ENCODE measurements around the gene COL23A1. TPM values are rescaled to one million over a fixed set of nuclear protein-coding genes. Genes with fewer than 3 reads are reported as not detected.
"Not testable (repeated sequence)": the region's sequence is repeated elsewhere in the genome, so short reads cannot be mapped to it uniquely, and the experiment has no call there.

Gene COL23A1
- total RNA-seq, 2 experiments from 2014 or later, result 0.21 to 0.22 TPM

DNA sequence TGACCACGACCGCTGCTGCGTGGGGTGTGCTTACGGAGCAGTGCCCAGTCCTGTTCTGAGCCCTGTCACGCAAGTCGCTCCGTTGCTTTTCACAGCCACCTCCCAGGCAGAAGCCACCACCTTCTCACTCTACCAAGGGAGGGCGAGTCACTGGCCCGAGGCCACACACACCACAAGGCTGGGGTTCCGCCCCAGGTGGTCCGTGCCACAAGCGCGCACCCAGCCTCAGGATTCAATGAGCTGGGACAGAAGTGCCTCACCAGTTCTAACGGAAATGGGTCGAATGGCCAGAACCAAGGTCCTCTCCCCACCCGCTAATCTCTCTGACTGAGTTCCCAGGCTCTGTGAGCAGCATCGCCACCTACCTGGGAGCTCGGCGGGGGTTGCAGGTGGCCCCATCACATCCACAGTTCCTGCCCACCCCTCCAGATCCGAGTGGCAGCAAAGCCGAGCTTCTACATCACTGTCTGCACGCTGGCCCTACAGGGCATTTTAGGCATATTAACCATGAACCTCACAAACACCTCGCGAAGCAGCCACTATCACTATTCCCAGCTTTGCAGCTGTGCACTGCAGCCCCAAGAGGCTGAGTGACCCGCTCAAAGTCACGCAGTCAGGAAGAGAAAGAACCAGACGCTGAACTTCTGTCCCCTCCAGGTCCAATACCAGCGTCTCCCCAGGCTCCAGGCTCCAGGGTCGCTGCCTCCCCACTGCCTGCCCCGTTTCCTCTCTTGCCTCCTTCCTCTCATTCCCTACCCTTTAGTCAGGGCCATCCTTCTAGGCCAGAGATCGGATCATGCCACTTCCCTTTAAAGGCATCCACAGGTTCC lies 265.5 kb downstream of the COL23A1 start:
- H3K36me3 Mint-ChIP-seq, result no peaks in the 10 kb centered on the region
- no peaks in the 10 kb centered on the region for H3K27me3 Mint-ChIP-seq
- no peaks in the 10 kb centered on the region for H3K4me1 Mint-ChIP-seq
- no peak for DNase-seq
- no peak overlapping the region for H3K27ac Mint-ChIP-seq
- no peak overlapping the region for H3K4me3 Mint-ChIP-seq
- H3K9me3 Mint-ChIP-seq, result no peaks in the 10 kb centered on the region

DNA sequence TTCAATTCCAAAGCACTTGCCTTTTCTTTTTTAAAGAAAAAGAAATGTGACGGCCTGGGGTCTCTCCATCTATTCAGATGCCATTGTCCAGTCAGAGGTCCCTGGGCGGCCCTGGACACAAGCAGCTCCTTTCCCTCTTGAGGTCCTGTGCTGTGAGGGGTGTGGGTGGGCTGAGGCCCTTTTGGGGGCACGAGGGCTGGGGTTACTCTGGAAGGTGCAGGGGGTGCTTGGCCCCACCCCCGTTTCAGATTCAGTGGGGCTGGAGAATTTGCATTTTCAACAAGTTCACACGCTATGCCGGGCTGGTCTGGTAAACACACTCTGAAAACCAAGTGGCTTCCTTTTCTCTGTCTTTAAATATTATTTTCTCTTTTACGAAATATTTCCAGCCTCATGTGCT lies 266.2 kb downstream of the COL23A1 start:
- Mint-ChIP-seq H3K4me1 (no peaks in the 10 kb centered on the region), H3K27ac (no peak overlapping the region), H3K27me3 (no peaks in the 10 kb centered on the region), H3K36me3 (no peaks in the 10 kb centered on the region), H3K4me3 (no peak overlapping the region), H3K9me3 (no peaks in the 10 kb centered on the region)
- no peak for DNase-seq

DNA sequence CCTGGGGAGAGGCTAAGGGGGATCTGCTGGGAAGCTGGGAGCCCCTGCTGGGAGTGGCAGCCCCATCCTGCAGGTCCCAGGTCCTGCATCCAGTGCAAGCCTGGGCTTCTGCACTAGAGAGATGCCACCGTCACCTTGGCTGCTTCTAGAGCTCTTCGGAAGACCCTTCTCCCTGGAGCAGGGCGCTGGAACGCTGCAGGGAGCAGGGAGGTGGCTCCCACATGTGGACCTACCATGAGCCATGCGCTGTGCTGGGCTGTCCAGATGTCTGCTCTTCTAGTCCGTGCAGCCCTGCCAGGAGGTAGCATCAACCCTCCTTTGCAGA lies 266.7 kb downstream of the COL23A1 start:
- DNase-seq, result no peak
- Mint-ChIP-seq H3K4me1 (no peaks in the 10 kb centered on the region), H3K27ac (no peak overlapping the region), H3K36me3 (no peaks in the 10 kb centered on the region), H3K27me3 (no peaks in the 10 kb centered on the region), H3K4me3 (no peak overlapping the region), H3K9me3 (no peaks in the 10 kb centered on the region)

GRCh38 chr5:178322736-178323540 lies 267.3 kb downstream of the COL23A1 start:
- no peaks in the 10 kb centered on the region for H3K4me1 Mint-ChIP-seq
- H3K27me3 Mint-ChIP-seq, result no peaks in the 10 kb centered on the region
- no peak overlapping the region for H3K4me3 Mint-ChIP-seq
- no peak for DNase-seq
- H3K36me3 Mint-ChIP-seq, result no peaks in the 10 kb centered on the region
- H3K27ac Mint-ChIP-seq, result no peak overlapping the region
- H3K9me3 Mint-ChIP-seq, result peaks cover 2% of the 10 kb centered on the region

GRCh38 chr5:178320281-178320855 lies 269.8 kb downstream of the COL23A1 start:
- no peak overlapping the region for H3K4me3 Mint-ChIP-seq
- no peak overlapping the region for H3K27ac Mint-ChIP-seq
- H3K4me1 Mint-ChIP-seq, result no peaks in the 10 kb centered on the region
- no peaks in the 10 kb centered on the region for H3K36me3 Mint-ChIP-seq
- peaks cover 14% of the 10 kb centered on the region for H3K9me3 Mint-ChIP-seq
- H3K27me3 Mint-ChIP-seq, result no peaks in the 10 kb centered on the region
- no peak for DNase-seq

DNA sequence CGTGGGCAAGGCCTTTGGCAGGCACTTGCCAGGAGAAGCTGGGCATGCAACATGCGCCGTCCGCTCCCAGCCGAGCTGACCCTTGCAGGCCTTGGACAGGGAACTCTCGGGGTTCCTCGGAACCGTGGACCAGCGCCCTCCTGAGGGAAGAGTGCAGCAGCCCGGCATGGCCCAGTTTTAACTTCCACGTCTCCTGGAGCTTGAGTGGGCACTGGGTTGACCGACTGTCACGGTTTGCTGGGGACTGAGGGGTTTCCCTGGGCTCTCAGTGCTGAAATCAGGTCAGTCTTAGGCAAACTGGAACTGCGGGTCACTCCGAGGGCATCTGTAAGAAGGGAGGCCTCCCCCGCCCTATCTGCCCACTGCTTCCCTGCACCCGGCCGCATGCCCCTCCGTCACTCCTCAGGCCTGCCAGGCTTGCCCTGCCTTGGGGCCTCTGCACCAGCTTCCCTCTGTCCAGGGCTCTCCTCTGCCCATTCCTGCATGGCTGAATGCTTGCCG lies 270.6 kb downstream of the COL23A1 start:
- Mint-ChIP-seq H3K4me1 (no peaks in the 10 kb centered on the region), H3K27ac (no peak overlapping the region), H3K27me3 (no peaks in the 10 kb centered on the region), H3K9me3 (peaks cover 14% of the 10 kb centered on the region), H3K36me3 (no peaks in the 10 kb centered on the region), H3K4me3 (no peak overlapping the region)
- DNase-seq, result no peak

GRCh38 chr5:178318893-178319292 lies 271.3 kb downstream of the COL23A1 start:
- H3K4me3 Mint-ChIP-seq, result no peak overlapping the region
- no peak for DNase-seq
- no peak overlapping the region for H3K27ac Mint-ChIP-seq
- no peaks in the 10 kb centered on the region for H3K4me1 Mint-ChIP-seq
- H3K9me3 Mint-ChIP-seq, result peaks cover 14% of the 10 kb centered on the region
- H3K27me3 Mint-ChIP-seq, result no peaks in the 10 kb centered on the region
- no peaks in the 10 kb centered on the region for H3K36me3 Mint-ChIP-seq

DNA sequence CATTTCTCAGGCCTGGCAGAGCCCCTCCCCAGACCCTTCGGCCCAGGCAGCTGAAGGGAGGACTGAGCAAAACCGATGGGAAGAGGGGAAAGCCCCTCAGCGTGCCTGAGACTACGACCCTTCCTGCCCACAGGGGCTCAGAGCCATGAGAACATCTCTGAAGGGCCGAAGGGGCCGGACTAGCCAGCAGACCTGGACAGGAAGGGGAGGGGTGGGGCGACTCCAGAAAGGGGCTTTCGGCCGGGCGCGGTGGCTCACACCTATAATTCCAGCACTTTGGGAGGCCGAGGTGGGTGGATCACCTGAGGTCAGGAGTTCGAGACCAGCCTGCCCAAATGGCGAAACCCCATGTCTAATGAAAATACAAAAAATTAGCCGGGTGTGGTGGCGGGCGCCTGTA lies 271.8 kb downstream of the COL23A1 start:
- H3K4me3 Mint-ChIP-seq, result no peak overlapping the region
- no peaks in the 10 kb centered on the region for H3K36me3 Mint-ChIP-seq
- H3K27me3 Mint-ChIP-seq, result no peaks in the 10 kb centered on the region
- no peak for DNase-seq
- H3K4me1 Mint-ChIP-seq, result no peaks in the 10 kb centered on the region
- peaks cover 14% of the 10 kb centered on the region for H3K9me3 Mint-ChIP-seq
- no peak overlapping the region for H3K27ac Mint-ChIP-seq

DNA sequence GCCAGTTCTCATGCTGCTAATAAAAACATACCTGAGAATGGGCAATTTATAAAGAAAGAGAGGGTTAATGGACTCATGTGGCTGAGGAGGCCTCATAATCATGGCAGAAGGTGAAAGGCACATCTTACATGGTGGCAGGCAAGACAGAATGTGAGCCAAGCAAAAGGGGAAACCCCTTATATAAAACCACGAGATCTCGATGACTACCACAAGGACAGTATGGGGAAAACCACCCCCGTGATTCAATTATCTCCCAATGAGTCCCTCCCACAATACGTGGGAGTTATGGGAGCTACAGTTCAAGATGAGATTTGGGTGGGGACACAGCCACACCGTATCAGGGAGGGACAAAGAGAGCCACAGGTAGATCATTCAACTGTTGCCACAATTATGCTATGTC lies 272.5 kb downstream of the COL23A1 start:
- H3K36me3 Mint-ChIP-seq, DNase-seq, H3K4me1 Mint-ChIP-seq, H3K27ac Mint-ChIP-seq, H3K27me3 Mint-ChIP-seq, H3K4me3 Mint-ChIP-seq: not testable (repeated sequence)
- peaks cover 14% of the 10 kb centered on the region for H3K9me3 Mint-ChIP-seq

GRCh38 chr5:178314961-178315820 lies 275.0 kb downstream of the COL23A1 start:
- H3K4me3 Mint-ChIP-seq, result no peak overlapping the region
- no peaks in the 10 kb centered on the region for H3K36me3 Mint-ChIP-seq
- H3K27ac Mint-ChIP-seq, result no peak overlapping the region
- DNase-seq, result no peak
- H3K9me3 Mint-ChIP-seq, result peaks cover 14% of the 10 kb centered on the region
- no peaks in the 10 kb centered on the region for H3K27me3 Mint-ChIP-seq
- no peaks in the 10 kb centered on the region for H3K4me1 Mint-ChIP-seq

DNA sequence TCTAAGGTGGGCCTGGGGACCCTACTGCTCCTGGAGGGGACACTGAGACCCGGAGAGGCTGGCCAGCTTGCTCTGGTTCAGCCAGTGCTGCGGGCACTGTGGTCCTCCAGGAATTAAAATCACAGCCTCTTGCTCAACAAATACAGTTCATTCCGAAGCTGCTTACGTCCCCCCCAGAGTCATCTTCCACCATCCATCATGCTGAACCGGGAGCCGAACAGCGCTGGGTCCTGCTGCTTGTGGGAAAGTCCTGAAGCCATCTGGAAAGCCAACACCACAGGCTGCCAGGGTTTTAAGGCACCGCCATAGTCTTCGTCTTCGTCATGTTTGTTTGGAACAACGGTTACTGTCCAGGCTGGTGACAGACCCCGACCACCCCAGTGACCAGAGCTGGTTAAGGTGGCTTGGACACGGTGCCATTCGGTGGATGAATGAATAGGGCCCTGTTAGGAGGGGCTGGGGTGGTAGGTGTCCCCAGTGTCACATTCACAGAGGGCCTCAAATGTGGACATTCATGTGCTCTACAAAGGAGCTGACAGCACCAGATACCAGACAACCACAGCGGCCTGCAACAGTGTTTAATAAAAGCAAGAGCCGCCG lies 276.0 kb downstream of the COL23A1 start:
- Mint-ChIP-seq H3K27ac (no peak overlapping the region), H3K4me3 (no peak overlapping the region), H3K4me1 (no peaks in the 10 kb centered on the region), H3K27me3 (no peaks in the 10 kb centered on the region), H3K9me3 (peaks cover 14% of the 10 kb centered on the region), H3K36me3 (no peaks in the 10 kb centered on the region)
- no peak for DNase-seq

DNA sequence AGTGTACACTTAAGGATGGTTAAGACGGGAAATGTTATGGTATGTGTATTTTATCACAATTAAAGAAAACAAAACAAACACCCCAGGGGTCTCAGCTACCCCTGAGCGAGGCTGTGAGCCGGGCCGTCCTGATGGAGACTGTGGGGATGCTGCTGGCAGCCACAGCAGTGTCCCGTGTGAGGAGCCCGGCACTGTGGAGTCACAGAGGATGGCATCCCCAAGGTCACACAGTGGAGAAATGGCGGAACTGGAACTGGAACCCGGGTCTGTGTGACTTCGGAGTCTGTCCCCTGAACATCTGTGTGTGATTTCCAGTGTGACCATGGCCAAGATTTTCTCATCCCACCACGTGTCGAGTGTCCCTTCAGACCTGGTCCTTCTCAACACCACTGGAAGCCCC lies 276.9 kb downstream of the COL23A1 start:
- no peak for DNase-seq
- no peak overlapping the region for H3K4me3 Mint-ChIP-seq
- no peaks in the 10 kb centered on the region for H3K27me3 Mint-ChIP-seq
- no peak overlapping the region for H3K27ac Mint-ChIP-seq
- peaks cover 14% of the 10 kb centered on the region for H3K9me3 Mint-ChIP-seq
- no peaks in the 10 kb centered on the region for H3K4me1 Mint-ChIP-seq
- H3K36me3 Mint-ChIP-seq, result no peaks in the 10 kb centered on the region

DNA sequence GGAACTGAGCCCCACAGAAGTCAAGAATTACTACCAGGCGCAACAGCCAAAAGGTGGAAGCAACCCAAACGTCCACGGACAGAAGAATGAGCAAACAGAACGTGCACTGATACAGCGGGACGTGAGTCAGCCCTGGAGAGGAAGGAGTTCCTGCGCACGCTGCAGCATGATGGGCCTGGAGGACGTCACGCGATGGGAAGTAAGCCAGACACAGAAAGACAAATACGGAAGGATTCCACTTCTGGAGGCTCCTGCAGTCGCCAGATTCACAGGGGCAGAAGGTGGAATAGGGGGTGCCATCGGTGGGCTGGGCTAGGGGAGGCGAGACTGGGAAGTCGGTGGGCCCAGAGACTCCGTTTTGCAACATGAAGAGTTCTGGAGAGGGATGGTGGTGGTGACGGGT lies 277.3 kb downstream of the COL23A1 start:
- H3K9me3 Mint-ChIP-seq, result peaks cover 11% of the 10 kb centered on the region
- no peak overlapping the region for H3K4me3 Mint-ChIP-seq
- no peaks in the 10 kb centered on the region for H3K27me3 Mint-ChIP-seq
- DNase-seq, result no peak
- no peaks in the 10 kb centered on the region for H3K36me3 Mint-ChIP-seq
- H3K4me1 Mint-ChIP-seq, result no peaks in the 10 kb centered on the region
- no peak overlapping the region for H3K27ac Mint-ChIP-seq

DNA sequence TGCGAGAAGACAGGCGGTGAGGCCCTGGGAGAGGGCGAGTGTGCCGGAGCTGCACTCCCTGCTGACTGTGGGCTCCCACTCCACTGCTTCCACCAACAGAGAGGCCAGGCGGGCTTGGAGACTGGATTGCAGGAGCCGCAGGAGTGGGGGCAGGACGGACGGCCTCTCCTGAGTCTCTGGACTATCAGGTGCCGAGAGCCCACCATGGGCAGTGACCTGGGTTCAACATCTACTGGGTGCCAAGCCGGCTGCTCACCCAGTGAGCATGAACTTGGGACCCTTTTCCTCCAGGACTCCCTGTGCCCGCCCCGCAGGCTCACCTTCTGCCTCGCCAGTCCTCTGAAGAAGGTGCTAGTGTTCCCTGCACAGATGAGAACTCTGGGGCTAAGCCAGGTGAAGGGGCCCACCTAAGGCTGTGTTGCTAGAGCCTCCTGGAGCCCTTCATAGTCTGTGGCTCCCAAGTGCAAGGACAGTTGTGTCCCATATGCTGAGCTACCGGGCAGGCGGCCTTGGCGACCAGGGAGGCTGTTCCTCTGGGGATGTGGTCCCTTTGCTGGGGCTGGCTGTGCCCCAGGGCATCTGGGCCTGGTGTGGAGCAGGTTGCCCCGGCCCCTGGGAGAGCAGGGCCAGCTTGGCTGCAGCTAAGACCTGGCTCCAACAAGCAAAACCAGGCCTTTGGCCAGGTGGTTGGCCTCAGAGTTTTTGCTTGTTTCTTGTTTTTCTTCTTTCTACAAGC lies 279.9 kb downstream of the COL23A1 start:
- Mint-ChIP-seq H3K4me1 (no peaks in the 10 kb centered on the region), H3K9me3 (no peaks in the 10 kb centered on the region), H3K36me3 (no peaks in the 10 kb centered on the region), H3K27ac (no peak overlapping the region), H3K27me3 (no peaks in the 10 kb centered on the region), H3K4me3 (no peak overlapping the region)
- no peak for DNase-seq

Data from activated naive CD8-positive, alpha-beta T cell treated with anti-CD3 and anti-CD28 coated beads for 36 hours (primary cell).